IPS-18a (cell line): ENCODE data around the gene NAA60.
A peak's percentile ranks its signal among the peaks of the same experiment; 100 is the strongest.
"Not testable (repeated sequence)": the region's sequence is repeated elsewhere in the genome, so short reads cannot be mapped to it uniquely, and the experiment has no call there.

ENCODE experiments used
- H3K27ac ChIP-seq: one replicate; pipeline ENCODE4 v1.5.1; 2013; ENCODE audit warnings: low read length
- H3K27me3 ChIP-seq: one replicate; pipeline ENCODE4 v1.6.1; 2013; ENCODE audit warnings: mild to moderate bottlenecking, low read length; ENCODE audit not compliant: control insufficient read depth, insufficient read depth
- H3K36me3 ChIP-seq: one replicate; pipeline ENCODE4 v1.6.1; 2013; ENCODE audit warnings: low read depth, low read length; ENCODE audit not compliant: control insufficient read depth
- H3K4me1 ChIP-seq: one replicate; pipeline ENCODE4 v1.6.1; 2013; ENCODE audit warnings: low read depth, low read length; ENCODE audit not compliant: control insufficient read depth
- H3K4me3 ChIP-seq: one replicate; pipeline ENCODE4 v1.5.1; 2013; ENCODE audit warnings: low read length
- H3K9ac ChIP-seq: one replicate; pipeline ENCODE4 v1.6.1; 2013; ENCODE audit warnings: mild to moderate bottlenecking, low read length, moderate library complexity
- H3K9me3 ChIP-seq: one replicate; pipeline ENCODE4 v1.6.1; 2013; ENCODE audit warnings: low read depth, low read length; ENCODE audit not compliant: control insufficient read depth

Gene NAA60

GRCh38 chr16:3486506-3487215, 43.2 kb downstream of the NAA60 start:
- Histone ChIP-seq H3K27ac (no peak overlapping the region), H3K4me3 (no peak overlapping the region), H3K36me3 (peaks cover 29% of the 10 kb centered on the region), H3K9me3 (no peaks in the 10 kb centered on the region), H3K27me3 (no peaks in the 10 kb centered on the region), H3K4me1 (no peaks in the 10 kb centered on the region), H3K9ac (no peak overlapping the region)

- no peaks in the 10 kb centered on the region for H3K27me3 ChIP-seq
- H3K27ac ChIP-seq, result no peak overlapping the region
- no peaks in the 10 kb centered on the region for H3K9me3 ChIP-seq
- H3K4me3 ChIP-seq, result no peak overlapping the region
- no peak overlapping the region for H3K9ac ChIP-seq
- H3K36me3 ChIP-seq, result peaks cover 27% of the 10 kb centered on the region
- no peaks in the 10 kb centered on the region for H3K4me1 ChIP-seq
Observed at GRCh38 chr16:3487521-3488410, 44.3 kb downstream of the NAA60 start.

- H3K27me3 ChIP-seq, result no peaks in the 10 kb centered on the region
- no peaks in the 10 kb centered on the region for H3K9me3 ChIP-seq
- peaks cover 16% of the 10 kb centered on the region for H3K36me3 ChIP-seq
- no peak overlapping the region for H3K27ac ChIP-seq
- H3K9ac ChIP-seq, result no peak overlapping the region
- H3K4me1 ChIP-seq, result no peaks in the 10 kb centered on the region
- H3K4me3 ChIP-seq, result no peak overlapping the region
Observed at GRCh38 chr16:3488801-3489200, 45.3 kb downstream of the NAA60 start.

GRCh38 chr16:3490911-3491629, 47.6 kb downstream of the NAA60 start:
- Histone ChIP-seq H3K27me3 (no peaks in the 10 kb centered on the region), H3K4me1 (no peaks in the 10 kb centered on the region), H3K4me3 (no peak overlapping the region), H3K27ac (no peak overlapping the region), H3K9ac (no peak overlapping the region), H3K36me3 (peaks cover 1% of the 10 kb centered on the region), H3K9me3 (no peaks in the 10 kb centered on the region)

GRCh38 chr16:3492356-3492755, 48.9 kb downstream of the NAA60 start:
- no peak overlapping the region for H3K27ac ChIP-seq
- no peak overlapping the region for H3K4me3 ChIP-seq
- no peaks in the 10 kb centered on the region for H3K9me3 ChIP-seq
- no peaks in the 10 kb centered on the region for H3K36me3 ChIP-seq
- no peaks in the 10 kb centered on the region for H3K4me1 ChIP-seq
- H3K27me3 ChIP-seq, result no peaks in the 10 kb centered on the region
- no peak overlapping the region for H3K9ac ChIP-seq

- Histone ChIP-seq H3K4me3 (no peak overlapping the region), H3K36me3 (no peaks in the 10 kb centered on the region), H3K27ac (no peak overlapping the region), H3K4me1 (no peaks in the 10 kb centered on the region), H3K9ac (no peak overlapping the region), H3K27me3 (no peaks in the 10 kb centered on the region), H3K9me3 (no peaks in the 10 kb centered on the region)
Observed at GRCh38 chr16:3494386-3494973, 51.0 kb downstream of the NAA60 start.

GRCh38 chr16:3495176-3495575, 51.7 kb downstream of the NAA60 start, which contains the start of gene C16orf90:
Gene C16orf90, minus strand, starts transcription at chr16:3495489. Its CDS starts 68 bp downstream, at chr16:3495421.
- Histone ChIP-seq H3K27me3 (no peaks in the 10 kb centered on the region), H3K4me1 (no peaks in the 10 kb centered on the region), H3K9ac (no peak within 1 kb of the TSS), H3K9me3 (no peaks in the 10 kb centered on the region), H3K36me3 (no peaks in the 10 kb centered on the region), H3K4me3 (no peak within 1 kb of the TSS), H3K27ac (no peak within 1 kb of the TSS)

GRCh38 chr16:3496386-3496785, 52.9 kb downstream of the NAA60 start:
- Histone ChIP-seq H3K9ac (no peak overlapping the region), H3K9me3 (no peaks in the 10 kb centered on the region), H3K27ac (no peak overlapping the region), H3K36me3 (no peaks in the 10 kb centered on the region), H3K4me3 (no peak overlapping the region), H3K27me3 (no peaks in the 10 kb centered on the region), H3K4me1 (no peaks in the 10 kb centered on the region)

- Histone ChIP-seq H3K4me1 (peaks cover 6% of the 10 kb centered on the region), H3K27ac (no peak overlapping the region), H3K4me3 (no peak overlapping the region), H3K9me3 (no peaks in the 10 kb centered on the region), H3K27me3 (no peaks in the 10 kb centered on the region), H3K36me3 (no peaks in the 10 kb centered on the region), H3K9ac (no peak overlapping the region)
Observed at GRCh38 chr16:3497771-3498170, 54.3 kb downstream of the NAA60 start.

GRCh38 chr16:3498988-3499387, 55.5 kb downstream of the NAA60 start:
- no peaks in the 10 kb centered on the region for H3K36me3 ChIP-seq
- no peak overlapping the region for H3K4me3 ChIP-seq
- no peaks in the 10 kb centered on the region for H3K27me3 ChIP-seq
- no peaks in the 10 kb centered on the region for H3K9me3 ChIP-seq
- H3K9ac ChIP-seq, result no peak overlapping the region
- H3K27ac ChIP-seq, result no peak overlapping the region
- H3K4me1 ChIP-seq, result peaks cover 6% of the 10 kb centered on the region

- H3K9me3 ChIP-seq, H3K36me3 ChIP-seq, H3K4me1 ChIP-seq, H3K27me3 ChIP-seq: not testable (repeated sequence)
- peak overlapping the region; percentile 88 for H3K9ac ChIP-seq
- peak overlapping the region; percentile 91 for H3K27ac ChIP-seq
- peak overlapping the region; percentile 89 for H3K4me3 ChIP-seq
Observed at GRCh38 chr16:3501412-3501761, 57.9 kb downstream of the NAA60 start.
